ENCODE data around the gene SEM1.

GRCh38 chr7:96664793-96665192 lies 44.9 kb downstream of the SEM1 start:
- no peak for TF ChIP-seq GTF2I (CRISPR knock-in tag; conservative IDR thresholded peaks at IDR 0.05)
- TF ChIP-seq TEAD1 (CRISPR knock-in tag; IDR thresholded peaks at IDR 0.05) = no peak
- TF ChIP-seq CTCF (IDR thresholded peaks at IDR 0.05) = no peak
- TF ChIP-seq SMAD3 (CRISPR knock-in tag; IDR thresholded peaks at IDR 0.05; ENCODE audit: borderline replicate concordance) = no peak
- no peak for TF ChIP-seq NR1H2 (CRISPR knock-in tag; IDR thresholded peaks at IDR 0.05)
- TF ChIP-seq PRDM15 (CRISPR knock-in tag; IDR thresholded peaks at IDR 0.05) = no peak

Data from WTC11 (cell line).